NB4 (cell line): ENCODE data around the gene KAZALD1.

ENCODE experiments used
- POLR2A ChIP-seq: IDR thresholded peaks from 2 replicates; pipeline ENCODE4 v1.6.1; 2011; ENCODE audit warnings: mild to moderate bottlenecking; ENCODE audit not compliant: insufficient read length; ENCODE audit errors: extremely low read depth
- TF ChIP-seq, protein P1 (sequence below): IDR thresholded peaks from 2 replicates; pipeline ENCODE4 v1.6.1; 2011; ENCODE audit warnings: low read depth, low read length

DNA sequence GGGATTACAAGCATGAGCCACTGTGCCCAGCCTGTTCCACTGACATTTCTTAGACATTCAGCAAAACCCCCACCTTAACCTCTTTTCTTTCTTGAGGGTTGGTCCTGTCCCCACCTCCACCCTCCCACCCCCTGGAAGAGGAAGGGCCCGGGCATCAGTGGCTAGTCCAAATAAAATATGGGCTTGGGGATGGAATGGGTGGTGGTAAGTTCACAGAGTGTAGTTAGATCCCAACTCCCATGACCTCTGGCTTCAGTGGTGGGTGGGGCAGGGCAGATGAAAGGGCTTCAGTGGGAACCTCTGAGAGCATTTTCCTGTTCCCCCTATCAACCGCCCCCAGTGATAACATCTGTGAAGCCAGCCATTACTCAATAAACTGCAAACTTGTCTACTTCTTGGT is 20.9 kb upstream of the KAZALD1 start:
- TF ChIP-seq, protein P1, sequence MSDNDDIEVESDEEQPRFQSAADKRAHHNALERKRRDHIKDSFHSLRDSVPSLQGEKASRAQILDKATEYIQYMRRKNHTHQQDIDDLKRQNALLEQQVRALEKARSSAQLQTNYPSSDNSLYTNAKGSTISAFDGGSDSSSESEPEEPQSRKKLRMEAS = no peak
- TF ChIP-seq POLR2A = no peak
